Tongue (tissue), 2 donors: Measurements from ENCODE around the gene HMGN4. TPM values are rescaled to one million over a fixed set of nuclear protein-coding genes. Genes with fewer than 3 reads are reported as not detected.
A peak's percentile ranks its signal among the peaks of the same experiment; 100 is the strongest.
"Not testable (repeated sequence)": the region's sequence is repeated elsewhere in the genome, so short reads cannot be mapped to it uniquely, and the experiment has no call there.

Experiments
- DNase-seq: peaks from one replicate; pipeline ENCODE4 v3.0.0-alpha.2; 2015
- total RNA-seq: library from RNA; depleted of rRNA; stranded (reverse); fragments of >200 nt; gene quantifications from one replicate; pipeline ENCODE4 v1.2.3, GENCODE V29; 2014

HMGN4 gene
- total RNA-seq, 1 donor from 2014 or later, result 56.7 TPM

- DNase-seq, result peak; percentile 44
Measured at GRCh38 chr6:26522486-26523228, 15.5 kb upstream of the HMGN4 start.

GRCh38 chr6:26524314-26524713 is 13.9 kb upstream of the HMGN4 start:
- DNase-seq, result not testable (repeated sequence)

GRCh38 chr6:26524722-26525370 is 13.3 kb upstream of the HMGN4 start:
- DNase-seq, result no peak

- DNase-seq, result no peak
Measured at GRCh38 chr6:26525838-26526237, 12.3 kb upstream of the HMGN4 start.

GRCh38 chr6:26526928-26527327 is 11.2 kb upstream of the HMGN4 start:
- DNase-seq, result no peak

GRCh38 chr6:26530203-26530602 is 8.0 kb upstream of the HMGN4 start:
- DNase-seq, result no peak

GRCh38 chr6:26531897-26532296 is 6.3 kb upstream of the HMGN4 start:
- DNase-seq, result no peak

- peak; percentile 98 for DNase-seq
Measured at GRCh38 chr6:26532699-26533531, 5.3 kb upstream of the HMGN4 start.

GRCh38 chr6:26533532-26533931 is 4.6 kb upstream of the HMGN4 start:
- DNase-seq, result no peak

- peak; percentile 69 for DNase-seq
Measured at GRCh38 chr6:26534681-26535465, 3.3 kb upstream of the HMGN4 start.

GRCh38 chr6:26536571-26537159 is 1.5 kb upstream of the HMGN4 start:
- DNase-seq, result peak; percentile 83

GRCh38 chr6:26537160-26537845 is 863 bp upstream of the HMGN4 start:
- DNase-seq, result peak; percentile 97

GRCh38 chr6:26538572-26538902 is 371 bp downstream of the HMGN4 start:
- DNase-seq, result no peak

- no peak for DNase-seq
Measured at GRCh38 chr6:26539071-26539615, 977 bp downstream of the HMGN4 start.

GRCh38 chr6:26541579-26541978 is 3.4 kb downstream of the HMGN4 start:
- DNase-seq, result no peak

- DNase-seq, result no peak
Measured at GRCh38 chr6:26543953-26544352, 5.8 kb downstream of the HMGN4 start.

- DNase-seq, result no peak
Measured at GRCh38 chr6:26544473-26544872, 6.3 kb downstream of the HMGN4 start.

- DNase-seq, result no peak
Measured at GRCh38 chr6:26545627-26546026, 7.5 kb downstream of the HMGN4 start.

GRCh38 chr6:26547363-26547762 is 9.2 kb downstream of the HMGN4 start:
- not testable (repeated sequence) for DNase-seq

GRCh38 chr6:26550250-26550993 is 12.3 kb downstream of the HMGN4 start:
- DNase-seq, result peak; percentile 76
